K562 (cell line): Measurements from ENCODE around the gene ACSF3. TPM values are rescaled to one million over a fixed set of nuclear protein-coding genes. Genes with fewer than 3 reads are reported as not detected.
A peak's percentile ranks its signal among the peaks of the same experiment; 100 is the strongest.

Experiments
- ATAC-seq: fragments of 200-7000 bp; cut with Tn5 transposase; 3 replicates; pipeline ENCODE4 v1.9.1; 2020; ENCODE audit warnings: moderate library complexity
- BruUV-seq: library from RNA; stranded (reverse); fragments of 400-500 nt; replicated peaks from 2 replicates; lab custom pipeline; 2021; lab: Mats Ljungman, UMichigan
- CTCF ChIA-PET: fragments of 300-600 bp; formaldehyde crosslinking; extraction: SDS; loops from one replicate; lab custom pipeline; 2021; ENCODE audit warnings: low intra/inter-chr PET ratio; lab: Yijun Ruan, JAX
- POLR2A ChIA-PET: fragments of 300-600, 350-650 bp; sonication (Branson Sonifier 250); formaldehyde crosslinking; extraction: SDS; loops from one replicate; lab custom pipeline; 2021; ENCODE audit warnings: antibody characterized with exemption, inconsistent platforms; lab: Yijun Ruan, JAX
- DNase-seq, 4 experiments: peaks; one replicate each; pipeline versions ENCODE4 v3.0.0 to v3.0.0-alpha.2; 2011 to 2018; ENCODE audit warnings: low spot score in 3 of 4, mixed read lengths in 3 of 4; ENCODE audit errors: extremely low read depth in 1 of 4
- FAIRE-seq: peaks from 2 replicates; lab custom pipeline; 2011; peaks lifted over from hg19 to GRCh38; lab: Jason Lieb, UNC
- H2AFZ ChIP-seq: 2 replicates; pipeline ENCODE4 v1.6.0; 2011; ENCODE audit warnings: low read depth, low read length, control low read depth, inconsistent platforms
- H3K27ac ChIP-seq: fragments of 200-600 bp; 3 replicates; pipeline ENCODE4 v1.8.0; 2011; ENCODE audit warnings: low read depth, mild to moderate bottlenecking, control low read depth, inconsistent platforms, low read length, moderate library complexity, mixed read lengths; ENCODE audit errors: extremely low read depth
- H3K27me3 ChIP-seq, 2 experiments: fragments of 300-600 bp in 1 of 2; 2 replicates in 1 of 2; 3 replicates in 1 of 2; pipeline versions ENCODE4 v1.6.0 to v1.8.0; 2011; ENCODE audit warnings: inconsistent platforms in 2 of 2, low read length in 2 of 2, mild to moderate bottlenecking in 1 of 2, mixed read lengths in 1 of 2, moderate library complexity in 1 of 2; ENCODE audit not compliant: control insufficient read depth in 2 of 2, insufficient read depth in 2 of 2
- H3K36me3 ChIP-seq: fragments of 300-600 bp; 3 replicates; pipeline ENCODE4 v1.8.0; 2011; ENCODE audit warnings: mild to moderate bottlenecking, low read length, inconsistent platforms; ENCODE audit not compliant: control insufficient read depth, insufficient read depth
- H3K4me1 ChIP-seq, 2 experiments: fragments of 200-600 bp in 1 of 2; replicated peaks in 1 of 2; 2 replicates in 1 of 2; 3 replicates in 1 of 2; pipeline versions ENCODE4 v1.5.1 to v1.8.0; 2011; ENCODE audit warnings: inconsistent platforms in 2 of 2, low read length in 2 of 2, mild to moderate bottlenecking in 1 of 2, mixed read lengths in 1 of 2, moderate library complexity in 1 of 2; ENCODE audit not compliant: control insufficient read depth in 2 of 2, insufficient read depth in 2 of 2
- H3K4me2 ChIP-seq: 2 replicates; pipeline ENCODE4 v1.6.1; 2011; ENCODE audit warnings: low read length, control low read depth, inconsistent platforms, mixed read lengths; ENCODE audit not compliant: insufficient read depth
- H3K4me3 ChIP-seq: fragments of 200-600 bp; sonication (generic), shearing (Covaris generic); 2 replicates; pipeline ENCODE4 v1.5.1; 2016; ENCODE audit warnings: control low read depth, inconsistent platforms
- H3K79me2 ChIP-seq: fragments of 200-600 bp; 3 replicates; pipeline ENCODE4 v1.8.0; 2011; ENCODE audit warnings: low read length, inconsistent platforms; ENCODE audit not compliant: control insufficient read depth, insufficient read depth
- H3K9ac ChIP-seq, 2 experiments: 2 replicates each; pipeline versions ENCODE4 v1.6.0 to v1.6.1; 2011; ENCODE audit warnings: low read depth in 2 of 2, low read length in 2 of 2, control low read depth in 1 of 2, inconsistent platforms in 1 of 2, mild to moderate bottlenecking in 1 of 2, mixed read lengths in 1 of 2; ENCODE audit not compliant: insufficient read depth in 1 of 2
- H3K9me1 ChIP-seq: one replicate; pipeline ENCODE4 v1.6.0; 2011; ENCODE audit warnings: inconsistent platforms, mild to moderate bottlenecking, low read length, moderate library complexity; ENCODE audit not compliant: control insufficient read depth, insufficient read depth
- H3K9me3 ChIP-seq: replicated peaks from 2 replicates; pipeline ENCODE4 v1.5.1; 2011; ENCODE audit warnings: low read depth, low read length, inconsistent platforms; ENCODE audit not compliant: control insufficient read depth, insufficient read depth
- H4K20me1 ChIP-seq: replicated peaks from 2 replicates; pipeline ENCODE4 v1.6.1; 2011; ENCODE audit warnings: low read length, inconsistent platforms, mixed read lengths; ENCODE audit not compliant: control insufficient read depth, insufficient read depth
- REST ChIP-seq, 2 experiments: fragments of 450-650 bp; formaldehyde crosslinking in 1 of 2; IDR thresholded peaks; 2 replicates each; pipeline versions ENCODE4 v1.4.0 to v1.6.1; 2014 to 2020; ENCODE audit warnings: mild to moderate bottlenecking in 2 of 2, borderline replicate concordance in 1 of 2, low read depth in 1 of 2
- TEAD4 ChIP-seq, 2 experiments: sonication (generic) in 1 of 2; formaldehyde crosslinking in 1 of 2; IDR thresholded peaks; 2 replicates each; pipeline versions ENCODE4 v1.6.1 to v1.8.0; 2012 to 2022; ENCODE audit warnings: borderline replicate concordance in 1 of 2, inconsistent platforms in 1 of 2, low read length in 1 of 2, mild to moderate bottlenecking in 1 of 2, missing genetic modification reagents in 1 of 2
- ZBED1 ChIP-seq: IDR thresholded peaks from 2 replicates; pipeline ENCODE4 v1.6.1; 2014
- ZNF174 ChIP-seq: fragments of 250-450 bp; sonication (Bioruptor Pico); IDR thresholded peaks from 2 replicates; pipeline ENCODE4 v1.4.0; 2020; ENCODE audit warnings: mild to moderate bottlenecking
- ZNF197 ChIP-seq: fragments of 200-800 bp; sonication (Bioruptor generic); IDR thresholded peaks from 2 replicates; pipeline ENCODE4 v1.6.1; 2016; ENCODE audit warnings: low read depth, missing genetic modification characterization, missing compliant biosample characterization
- ZNF551 ChIP-seq: fragments of 250-450 bp; sonication (Bioruptor Pico); IDR thresholded peaks from 2 replicates; pipeline ENCODE4 v1.5.0; 2021; ENCODE audit warnings: mild to moderate bottlenecking, moderate library complexity
- WGBS: fragments of 100-300 bp; shearing (Covaris generic); methylation state at CpG from one replicate; pipeline ENCODE4 v1.1.6; 2016; ENCODE audit warnings: low coverage, mixed read lengths; ENCODE audit not compliant: insufficient coverage; ENCODE audit errors: missing lambda C conversion rate; 5-methylcytosine and 5-hydroxymethylcytosine counted together
- in situ Hi-C: fragments of 300-500 bp; cut with MboI; formaldehyde crosslinking; loops from 4 replicates; pipeline ENCODE4 v1.15.0; 2018; ENCODE audit warnings: inconsistent platforms, mixed read lengths
- intact Hi-C: fragments of 100-400 bp; cut with micrococcal nuclease; formaldehyde crosslinking; loops from 2 replicates; pipeline ENCODE4 v1.14.2; 2022
- polyA plus RNA-seq, 8 experiments: library from polyadenylated mRNA; depleted of rRNA in 4 of 8; stranded (reverse) in 5 of 8; unstranded in 3 of 8; fragments of >200 nt; fragmentation: Nextera tagmentation in 2 of 8; fragmentation: Illumina TruSeq in 1 of 8; extraction: Ambion mirVana in 2 of 8; extraction: Trizol in 1 of 8; gene quantifications; 2 replicates each; pipeline versions ENCODE4 v1.2.1 to v1.2.3, GENCODE V29; 2011 to 2014; ENCODE audit warnings: inconsistent platforms in 1 of 8, missing spikeins in 1 of 8
- total RNA-seq, 7 experiments: library from RNA; depleted of rRNA in 6 of 7; stranded (reverse); fragments of >200 nt in 6 of 7; fragmentation: Illumina TruSeq in 2 of 7; extraction: Trizol in 2 of 7; gene quantifications; 2 replicates each; pipeline versions ENCODE4 v1.2.1 to v1.2.3, GENCODE V29; 2011 to 2021; ENCODE audit warnings: low replicate concordance in 1 of 7

Gene ACSF3
- total and polyA plus RNA-seq, 9 of the 15 experiments (the other 6 are each of a cell fraction or from before 2014, with no cell fraction given), result 0.77 to 32.8 (median 14.7) TPM

- Histone ChIP-seq H3K9me1 (peaks cover 8% of the 10 kb centered on the region), H3K9me3 (no peaks in the 10 kb centered on the region), H3K4me3 (no peak overlapping the region), H3K4me2 (no peak overlapping the region), H3K36me3 (peaks cover 81% of the 10 kb centered on the region), H4K20me1 (peaks cover 12% of the 10 kb centered on the region; the same call in 1 of the 2 replicates), H3K27me3 (no peaks in the 10 kb centered on the region), H3K27ac (no peak overlapping the region), H3K9ac (0 out of 4 replicates have a peak overlapping the region, but pooled peaks of 1 of the 2 experiments have one; percentile 7), H3K79me2 (peaks cover 23% of the 10 kb centered on the region), H3K4me1 (peaks cover 18 to 43% of the 10 kb centered on the region in 2 experiments; a peak in 4 of 5 replicates), H2AFZ (no peak overlapping the region)
- CTCF ChIA-PET, result no interaction called here
- no peak for FAIRE-seq
- POLR2A ChIA-PET, result no interaction called here
- no peak for DNase-seq
- TF ChIP-seq ZNF197 (CRISPR knock-in tag) (no peak), ZNF174 (CRISPR knock-in tag) (no peak), TEAD4 (IDR thresholded peaks at IDR 0.05; ENCODE audit: low read length) (no peak), TEAD4 (CRISPR knock-in tag; IDR thresholded peaks at IDR 0.05; ENCODE audit: borderline replicate concordance) (no peak), ZBED1 (no peak), ZNF551 (CRISPR knock-in tag) (no peak)
- intact Hi-C loops, result no loop called here
- no TSS peak for BruUV-seq
- WGBS, result 96% methylated on average over 17 of the region's 27 CpGs
- ATAC-seq, result no peak
- in situ Hi-C loops, result no loop called here
Observed at GRCh38 chr16:89102481-89103073, 8.9 kb downstream of the ACSF3 start.

DNA sequence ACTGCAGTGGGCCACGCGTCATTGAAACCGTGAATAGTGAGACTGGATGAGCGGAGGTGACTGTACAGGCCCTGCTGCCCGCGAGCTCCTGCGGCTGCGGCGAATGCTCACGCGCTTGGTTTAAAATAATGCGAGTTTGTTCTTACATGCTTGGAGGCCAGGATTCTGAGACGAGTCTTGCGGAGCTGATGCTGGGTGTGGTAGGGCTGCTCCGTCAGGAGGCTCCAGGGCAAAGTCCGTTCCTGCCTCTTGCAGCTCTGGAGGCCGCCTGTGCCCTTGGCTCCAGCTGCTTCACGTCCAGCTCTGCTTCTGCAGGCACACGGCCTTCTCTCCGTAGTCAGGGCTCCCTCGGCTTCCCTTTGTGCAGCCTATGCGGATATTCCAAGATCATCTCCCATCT is 9.5 kb downstream of the ACSF3 start:
- Histone ChIP-seq H3K4me3 (no peak overlapping the region), H2AFZ (no peak overlapping the region), H3K9me3 (no peaks in the 10 kb centered on the region), H3K9me1 (peaks cover 8% of the 10 kb centered on the region), H3K27ac (no peak overlapping the region), H3K4me2 (no peak overlapping the region), H3K4me1 (peaks cover 13 to 37% of the 10 kb centered on the region in 2 experiments; a peak in 4 of 5 replicates), H3K27me3 (no peaks in the 10 kb centered on the region), H3K79me2 (peaks cover 20% of the 10 kb centered on the region), H4K20me1 (peaks cover 10% of the 10 kb centered on the region; the same call in 1 of the 2 replicates), H3K9ac (0 out of 4 replicates have a peak overlapping the region, but pooled peaks of 1 of the 2 experiments have one; percentile 17), H3K36me3 (peaks cover 82% of the 10 kb centered on the region)
- BruUV-seq, result no TSS peak
- in situ Hi-C loops, result no loop called here
- CTCF ChIA-PET, result no interaction called here
- intact Hi-C loops, result no loop called here
- ATAC-seq, result no peak
- no peak for DNase-seq
- 96% methylated on average over 19 of the region's 22 CpGs for WGBS
- POLR2A ChIA-PET, result no interaction called here
- FAIRE-seq, result no peak
- TF ChIP-seq REST (IDR thresholded peaks at IDR 0.05; ENCODE audit: borderline replicate concordance), result no peak
- no peak for TF ChIP-seq REST (CRISPR knock-in tag; IDR thresholded peaks at IDR 0.05; ENCODE audit: low read depth)
